ENCODE data around the gene SCML2. TPM values are rescaled to one million over a fixed set of nuclear protein-coding genes. Genes with fewer than 3 reads are reported as not detected.

Gene SCML2
- total RNA-seq, 1 donor from 2014 or later = 7.6 TPM

- no peak for DNase-seq (ENCODE audit: low spot score, unreplicated experiment)
- Mint-ChIP-seq H3K36me3 (ENCODE audit: insufficient read depth) (no peaks in the 10 kb centered on the region), H3K27ac (no peak overlapping the region), H3K4me3 (ENCODE audit: low read depth) (no peak overlapping the region), H3K9me3 (ENCODE audit: low read depth) (peaks cover 18% of the 10 kb centered on the region), H3K4me1 (ENCODE audit: low read depth) (no peaks in the 10 kb centered on the region), H3K27me3 (peaks cover 3% of the 10 kb centered on the region)
- TF ChIP-seq, protein P1, sequence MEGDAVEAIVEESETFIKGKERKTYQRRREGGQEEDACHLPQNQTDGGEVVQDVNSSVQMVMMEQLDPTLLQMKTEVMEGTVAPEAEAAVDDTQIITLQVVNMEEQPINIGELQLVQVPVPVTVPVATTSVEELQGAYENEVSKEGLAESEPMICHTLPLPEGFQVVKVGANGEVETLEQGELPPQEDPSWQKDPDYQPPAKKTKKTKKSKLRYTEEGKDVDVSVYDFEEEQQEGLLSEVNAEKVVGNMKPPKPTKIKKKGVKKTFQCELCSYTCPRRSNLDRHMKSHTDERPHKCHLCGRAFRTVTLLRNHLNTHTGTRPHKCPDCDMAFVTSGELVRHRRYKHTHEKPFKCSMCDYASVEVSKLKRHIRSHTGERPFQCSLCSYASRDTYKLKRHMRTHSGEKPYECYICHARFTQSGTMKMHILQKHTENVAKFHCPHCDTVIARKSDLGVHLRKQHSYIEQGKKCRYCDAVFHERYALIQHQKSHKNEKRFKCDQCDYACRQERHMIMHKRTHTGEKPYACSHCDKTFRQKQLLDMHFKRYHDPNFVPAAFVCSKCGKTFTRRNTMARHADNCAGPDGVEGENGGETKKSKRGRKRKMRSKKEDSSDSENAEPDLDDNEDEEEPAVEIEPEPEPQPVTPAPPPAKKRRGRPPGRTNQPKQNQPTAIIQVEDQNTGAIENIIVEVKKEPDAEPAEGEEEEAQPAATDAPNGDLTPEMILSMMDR (IDR thresholded peaks at IDR 0.05; ENCODE audit: unreplicated experiment) = no peak
Observed at GRCh38 chrX:18228069-18228468, 126.4 kb downstream of the SCML2 start.

DNA sequence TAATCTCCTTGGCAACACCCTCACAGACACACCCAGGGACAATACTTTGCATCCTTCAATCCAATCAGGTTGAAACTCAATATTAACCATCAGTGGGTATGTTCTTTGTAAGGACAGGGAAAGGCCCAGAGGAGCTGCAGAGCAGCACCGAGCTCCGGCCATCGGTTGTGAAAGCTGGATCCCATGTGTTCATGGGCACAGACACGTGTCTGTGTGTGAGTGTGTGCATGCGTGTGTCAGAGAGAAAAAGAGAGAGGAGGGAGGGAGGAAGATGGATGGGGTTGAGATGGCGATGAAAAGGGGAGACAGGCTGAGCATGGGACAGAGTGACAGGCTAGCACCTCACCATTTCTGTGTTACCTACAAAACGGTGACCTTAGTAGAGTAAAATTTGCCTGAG is 127.0 kb downstream of the SCML2 start:
- DNase-seq (ENCODE audit: low spot score, unreplicated experiment) = no peak
- no peaks in the 10 kb centered on the region for H3K36me3 Mint-ChIP-seq (ENCODE audit: insufficient read depth)

DNA sequence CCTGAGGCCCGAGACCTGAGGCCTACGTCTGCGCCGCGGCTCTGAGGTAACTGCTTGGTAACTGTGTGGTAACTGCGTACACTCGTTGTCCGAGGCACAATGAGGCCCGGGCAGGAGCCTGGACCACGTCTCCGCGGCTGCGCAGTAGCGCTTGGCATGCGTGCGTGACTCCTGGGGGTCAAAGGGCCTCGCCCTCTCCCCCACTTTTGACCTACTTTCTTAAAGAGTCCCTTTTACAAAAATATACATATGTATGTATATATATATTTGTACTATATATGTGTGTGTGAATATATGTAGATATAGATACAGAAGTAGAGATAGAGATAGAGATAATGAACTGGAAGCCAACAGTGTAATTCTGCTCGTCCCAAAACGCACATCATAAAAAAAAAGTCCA is 133.7 kb downstream of the SCML2 start, which contains the start of gene BEND2:
BEND2 (minus strand) TSS at position 101 of the 400 bp plus-strand sequence. CDS start 136 bp downstream, outside the sequence.
- no peaks in the 10 kb centered on the region for H3K36me3 Mint-ChIP-seq (ENCODE audit: insufficient read depth)
- TF ChIP-seq, protein P1 (IDR thresholded peaks at IDR 0.05; ENCODE audit: unreplicated experiment) = no peak
- no peaks in the 10 kb centered on the region for H3K27me3 Mint-ChIP-seq
- no peaks in the 10 kb centered on the region for H3K4me1 Mint-ChIP-seq (ENCODE audit: low read depth)
- no peak within 1 kb of the TSS for H3K27ac Mint-ChIP-seq
- peaks cover 19% of the 10 kb centered on the region for H3K9me3 Mint-ChIP-seq (ENCODE audit: low read depth)
- no peak within 1 kb of the TSS for H3K4me3 Mint-ChIP-seq (ENCODE audit: low read depth)
- DNase-seq (ENCODE audit: low spot score, unreplicated experiment) = no peak

More for the DNA sequence above, 127.0 kb downstream of the SCML2 start:
- Mint-ChIP-seq H3K27ac (no peak overlapping the region), H3K9me3 (ENCODE audit: low read depth) (peaks cover 18% of the 10 kb centered on the region), H3K27me3 (peaks cover 3% of the 10 kb centered on the region), H3K4me3 (ENCODE audit: low read depth) (no peak overlapping the region), H3K4me1 (ENCODE audit: low read depth) (no peaks in the 10 kb centered on the region)
- TF ChIP-seq, protein P1 (IDR thresholded peaks at IDR 0.05; ENCODE audit: unreplicated experiment) = no peak

DNA sequence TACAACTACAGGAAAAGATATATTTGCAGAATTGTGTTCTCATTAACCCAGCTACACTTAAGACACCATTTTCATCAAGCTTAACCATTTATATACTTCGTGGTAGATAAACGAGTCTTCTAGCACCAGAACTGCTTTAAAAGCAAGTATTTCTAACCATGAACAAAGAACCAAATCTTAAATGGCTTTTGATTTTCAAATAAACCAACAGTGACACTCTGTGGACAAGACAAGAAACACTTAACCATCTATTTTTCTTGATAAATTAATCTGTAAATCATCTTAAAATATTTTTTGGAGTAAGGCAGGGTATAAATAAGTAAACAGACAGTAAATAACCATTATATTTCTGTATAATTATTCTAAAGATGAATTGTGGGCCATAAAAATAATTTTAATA is 144.0 kb downstream of the SCML2 start:
- DNase-seq (ENCODE audit: low spot score, unreplicated experiment) = no peak
- H3K27ac Mint-ChIP-seq = no peak overlapping the region
- no peaks in the 10 kb centered on the region for H3K4me1 Mint-ChIP-seq (ENCODE audit: low read depth)
- no peaks in the 10 kb centered on the region for H3K36me3 Mint-ChIP-seq (ENCODE audit: insufficient read depth)
- H3K9me3 Mint-ChIP-seq (ENCODE audit: low read depth) = peaks cover 3% of the 10 kb centered on the region
- no peaks in the 10 kb centered on the region for H3K27me3 Mint-ChIP-seq
- no peak overlapping the region for H3K4me3 Mint-ChIP-seq (ENCODE audit: low read depth)
- TF ChIP-seq, protein P1 (IDR thresholded peaks at IDR 0.05; ENCODE audit: unreplicated experiment) = peak; percentile 51

GRCh38 chrX:18206657-18207056 is 147.8 kb downstream of the SCML2 start:
- TF ChIP-seq, protein P1 (IDR thresholded peaks at IDR 0.05; ENCODE audit: unreplicated experiment) = no peak
- no peaks in the 10 kb centered on the region for H3K4me1 Mint-ChIP-seq (ENCODE audit: low read depth)
- DNase-seq (ENCODE audit: low spot score, unreplicated experiment) = no peak
- no peaks in the 10 kb centered on the region for H3K27me3 Mint-ChIP-seq
- peaks cover 4% of the 10 kb centered on the region for H3K9me3 Mint-ChIP-seq (ENCODE audit: low read depth)
- no peak overlapping the region for H3K4me3 Mint-ChIP-seq (ENCODE audit: low read depth)
- H3K36me3 Mint-ChIP-seq (ENCODE audit: insufficient read depth) = no peaks in the 10 kb centered on the region
- H3K27ac Mint-ChIP-seq = no peak overlapping the region
